Activated CD4-positive, alpha-beta T cell treated with anti-CD3 and anti-CD28 coated beads, Interleukin-2, amount 50 U/mL, for 1 hour (primary cell): Measurements from ENCODE around the gene GBE1.

Experiments used
- DNase-seq: peaks from one replicate; pipeline ENCODE4 v3.0.0-alpha.2; 2020

The GBE1 gene

GRCh38 chr3:81695302-81695701 lies 66.1 kb downstream of the GBE1 start:
- no peak for DNase-seq

GRCh38 chr3:81694662-81695061 lies 66.8 kb downstream of the GBE1 start:
- DNase-seq: no peak

GRCh38 chr3:81692766-81693165 lies 68.7 kb downstream of the GBE1 start:
- DNase-seq: no peak

GRCh38 chr3:81689617-81690016 lies 71.8 kb downstream of the GBE1 start:
- no peak for DNase-seq

GRCh38 chr3:81684751-81685395 lies 76.6 kb downstream of the GBE1 start:
- no peak for DNase-seq

- no peak for DNase-seq
Observed at GRCh38 chr3:81676706-81677456, 84.6 kb downstream of the GBE1 start.

- DNase-seq: no peak
Observed at GRCh38 chr3:81674690-81675089, 86.8 kb downstream of the GBE1 start.

GRCh38 chr3:81668283-81668682 lies 93.2 kb downstream of the GBE1 start:
- DNase-seq: no peak

GRCh38 chr3:81666502-81667121 lies 94.8 kb downstream of the GBE1 start:
- no peak for DNase-seq

- no peak for DNase-seq
Observed at GRCh38 chr3:81663114-81663513, 98.3 kb downstream of the GBE1 start.

- no peak for DNase-seq
Observed at GRCh38 chr3:81660036-81660435, 101.4 kb downstream of the GBE1 start.

GRCh38 chr3:81658322-81658997 lies 103.0 kb downstream of the GBE1 start:
- DNase-seq: no peak

GRCh38 chr3:81651139-81651538 lies 110.3 kb downstream of the GBE1 start:
- no peak for DNase-seq

GRCh38 chr3:81650187-81650586 lies 111.3 kb downstream of the GBE1 start:
- DNase-seq: no peak

GRCh38 chr3:81645248-81645647 lies 116.2 kb downstream of the GBE1 start:
- DNase-seq: no peak

- DNase-seq: no peak
Observed at GRCh38 chr3:81643721-81644120, 117.7 kb downstream of the GBE1 start.

- DNase-seq: no peak
Observed at GRCh38 chr3:81638480-81638879, 123.0 kb downstream of the GBE1 start.

GRCh38 chr3:81632659-81633058 lies 128.8 kb downstream of the GBE1 start:
- no peak for DNase-seq

GRCh38 chr3:81624756-81625155 lies 136.7 kb downstream of the GBE1 start:
- DNase-seq: no peak

- no peak for DNase-seq
Observed at GRCh38 chr3:81622395-81622794, 139.1 kb downstream of the GBE1 start.

GRCh38 chr3:81621277-81621676 lies 140.2 kb downstream of the GBE1 start:
- DNase-seq: no peak

- no peak for DNase-seq
Observed at GRCh38 chr3:81620849-81621248, 140.6 kb downstream of the GBE1 start.

GRCh38 chr3:81612768-81613167 lies 148.7 kb downstream of the GBE1 start:
- DNase-seq: no peak

- no peak for DNase-seq
Observed at GRCh38 chr3:81602781-81603180, 158.7 kb downstream of the GBE1 start.
